Endothelial cell of umbilical vein (primary cell): ENCODE data around the gene SETMAR. TPM values are rescaled to one million over a fixed set of nuclear protein-coding genes. Genes with fewer than 3 reads are reported as not detected.

Experiments used
- BruUV-seq: library from RNA; stranded (reverse); fragments of 400-500 nt; replicated peaks from 2 replicates; lab custom pipeline; 2021; lab: Mats Ljungman, UMichigan
- CTCF ChIA-PET: fragments of 300-600, 350-600 bp; sonication (Branson Sonifier 250); formaldehyde crosslinking; loops from one replicate; lab custom pipeline; 2021; ENCODE audit warnings: antibody characterized with exemption, inconsistent platforms; lab: Charles Lee
- POLR2A ChIA-PET: fragments of 300-600, 350-600 bp; sonication (Branson Sonifier 250); formaldehyde crosslinking; loops from one replicate; lab custom pipeline; 2021; ENCODE audit warnings: antibody characterized with exemption, inconsistent platforms; lab: Charles Lee
- DNase-seq: peaks from one replicate; pipeline ENCODE4 v3.0.0-alpha.2; 2011; ENCODE audit warnings: low read depth, low spot score
- FAIRE-seq: peaks from 2 replicates; lab custom pipeline; 2011; peaks lifted over from hg19 to GRCh38; lab: Jason Lieb, UNC
- H2AFZ ChIP-seq: 2 replicates; pipeline ENCODE4 v1.6.0; 2012; ENCODE audit warnings: low read depth, low read length, control low read depth, inconsistent platforms
- H3K27ac ChIP-seq: 2 replicates; pipeline ENCODE4 v1.5.1; 2011; ENCODE audit warnings: low read depth, mild to moderate bottlenecking, control low read depth, low read length, moderate library complexity; ENCODE audit not compliant: insufficient read depth
- H3K27me3 ChIP-seq, 2 experiments: 2 replicates each; pipeline versions ENCODE4 v1.6.0 to v1.6.1; 2011; ENCODE audit warnings: low read length in 2 of 2, mixed read lengths in 1 of 2; ENCODE audit not compliant: control insufficient read depth in 2 of 2, insufficient read depth in 2 of 2
- H3K36me3 ChIP-seq, 2 experiments: 2 replicates in 1 of 2; 3 replicates in 1 of 2; pipeline ENCODE4 v1.5.1; 2011; ENCODE audit warnings: low read length in 2 of 2, mild to moderate bottlenecking in 1 of 2, moderate library complexity in 1 of 2; ENCODE audit not compliant: control insufficient read depth in 2 of 2, insufficient read depth in 2 of 2; ENCODE audit errors: extremely low read depth in 1 of 2
- H3K4me1 ChIP-seq: 3 replicates; pipeline ENCODE4 v1.5.1; 2011; ENCODE audit warnings: mild to moderate bottlenecking, low read length; ENCODE audit not compliant: control insufficient read depth, insufficient read depth; ENCODE audit errors: extremely low read depth
- H3K4me2 ChIP-seq: 2 replicates; pipeline ENCODE4 v1.6.1; 2011; ENCODE audit warnings: low read length, control low read depth, mixed read lengths; ENCODE audit not compliant: insufficient read depth
- H3K4me3 ChIP-seq, 3 experiments: fragments of 200-600 bp in 1 of 3; sonication (generic), shearing (Covaris generic) in 1 of 3; replicated peaks in 1 of 3; 2 replicates each; pipeline ENCODE4 v1.5.1; 2011 to 2016; ENCODE audit warnings: control low read depth in 3 of 3, low read length in 3 of 3, mild to moderate bottlenecking in 2 of 3, inconsistent platforms in 1 of 3, low read depth in 1 of 3, moderate library complexity in 1 of 3; ENCODE audit not compliant: insufficient read depth in 1 of 3
- H3K79me2 ChIP-seq: 2 replicates; pipeline ENCODE4 v1.6.0; 2012; ENCODE audit warnings: low read length, inconsistent platforms; ENCODE audit not compliant: control insufficient read depth, insufficient read depth
- H3K9ac ChIP-seq: replicated peaks from 2 replicates; pipeline ENCODE3; 2011; ENCODE audit warnings: low read length, control low read depth; ENCODE audit not compliant: insufficient read depth; ENCODE audit errors: extremely low read depth
- H3K9me1 ChIP-seq: replicated peaks from 3 replicates; pipeline ENCODE4 v1.6.0; 2011; ENCODE audit warnings: mild to moderate bottlenecking, low read length; ENCODE audit not compliant: control insufficient read depth, insufficient read depth; ENCODE audit errors: extremely low read depth
- H3K9me3 ChIP-seq: replicated peaks from 2 replicates; pipeline ENCODE4 v1.5.1; 2012; ENCODE audit warnings: low read length, inconsistent platforms; ENCODE audit not compliant: control insufficient read depth, insufficient read depth
- H4K20me1 ChIP-seq: replicated peaks from 2 replicates; pipeline ENCODE3; 2011; ENCODE audit warnings: mild to moderate bottlenecking, low read length; ENCODE audit not compliant: control insufficient read depth, insufficient read depth; ENCODE audit errors: extremely low read depth
- CTCF ChIP-seq, 2 donors: IDR thresholded peaks; 1 replicate in 1 of 2; 2 replicates in 1 of 2; pipeline ENCODE4 v1.5.1; 2011; ENCODE audit warnings: low read length in 2 of 2, mild to moderate bottlenecking in 2 of 2, moderate library complexity in 2 of 2, control low read depth in 1 of 2, inconsistent platforms in 1 of 2, low read depth in 1 of 2; ENCODE audit not compliant: insufficient read depth in 1 of 2; ENCODE audit errors: extremely low read depth in 1 of 2
- EZH2 ChIP-seq: IDR thresholded peaks from 2 replicates; pipeline ENCODE4 v1.6.1; 2012; ENCODE audit warnings: borderline replicate concordance, low read depth, mild to moderate bottlenecking, moderate library complexity, low read length, inconsistent platforms; ENCODE audit not compliant: severe bottlenecking
- FOS ChIP-seq: IDR thresholded peaks from 2 replicates; pipeline ENCODE4 v1.6.1; 2011; ENCODE audit warnings: mild to moderate bottlenecking, low read length, moderate library complexity, borderline replicate concordance; ENCODE audit not compliant: insufficient read depth
- GATA2 ChIP-seq: IDR thresholded peaks from 2 replicates; pipeline ENCODE4 v1.7.0; 2011; ENCODE audit warnings: low read depth, mild to moderate bottlenecking, moderate library complexity, mixed read lengths, low read length; ENCODE audit not compliant: insufficient read length, insufficient read depth
- JUN ChIP-seq: IDR thresholded peaks from 2 replicates; pipeline ENCODE4 v1.6.1; 2011; ENCODE audit warnings: borderline replicate concordance, low read depth; ENCODE audit not compliant: insufficient read length, insufficient read depth
- MYC ChIP-seq: IDR thresholded peaks from one replicate; pipeline ENCODE4 v1.6.1; 2011; ENCODE audit warnings: mild to moderate bottlenecking, low read depth, low read length
- POLR2A ChIP-seq: IDR thresholded peaks from 2 replicates; pipeline ENCODE4 v1.6.1; 2012; ENCODE audit warnings: low read depth, mild to moderate bottlenecking, control low read depth, low read length
- POLR2AphosphoS5 ChIP-seq: IDR thresholded peaks from 2 replicates; pipeline ENCODE4 v1.6.1; 2012; ENCODE audit warnings: low read depth, mild to moderate bottlenecking, control low read depth, low read length, moderate library complexity; ENCODE audit not compliant: insufficient read depth
- dilution Hi-C: fragments of 300-500 bp; cut with MboI; formaldehyde crosslinking; loops from one replicate; pipeline ENCODE4 v1.15.0; 2019; ENCODE audit warnings: low sequenced_read_pairs; ENCODE audit not compliant: extremely low pct_ligation_motif_present
- intact Hi-C: fragments of 100-400 bp; cut with micrococcal nuclease; formaldehyde crosslinking; loops from one replicate; pipeline ENCODE4 v1.10.0; 2022
- polyA plus RNA-seq, 4 experiments: library from polyadenylated mRNA; depleted of rRNA in 3 of 4; stranded (reverse) in 3 of 4; unstranded in 1 of 4; fragments of >200 nt; gene quantifications; 2 replicates each; pipeline versions ENCODE4 v1.2.1 to v1.2.3, GENCODE V29; 2011 to 2012; ENCODE audit warnings: missing spikeins in 1 of 4
- total RNA-seq: library from RNA; stranded (reverse); gene quantifications from 2 replicates; pipeline ENCODE4 v1.2.3, GENCODE V29; 2021
- TF ChIP-seq, protein P1 (sequence below): IDR thresholded peaks from 2 replicates; pipeline ENCODE4 v1.6.1; 2011; ENCODE audit not compliant: insufficient read depth, insufficient read length

SETMAR gene
- total and polyA plus RNA-seq, 2 donors (not counting 3 experiments of a cell fraction or from before 2014, with no cell fraction given) = 9.6 to 15.4 TPM

GRCh38 chr3:4332574-4332973, 29.4 kb downstream of the SETMAR start:
- DNase-seq = no peak
- POLR2A ChIA-PET = no interaction called here
- no peaks in the 10 kb centered on the region for H4K20me1 ChIP-seq
- no peak overlapping the region for H3K9ac ChIP-seq
- CTCF ChIA-PET = interaction anchor here (1.7 kb wide), 1 partner anchor 252 kb away, joined by 4 read pairs; no protein-coding TSS in a partner anchor
- no peaks in the 10 kb centered on the region for H3K79me2 ChIP-seq
- H3K4me3 ChIP-seq = no peak overlapping the region
- TF ChIP-seq POLR2A (no peak), FOS (no peak), POLR2AphosphoS5 (no peak), MYC (no peak), GATA2 (no peak), EZH2 (no peak), CTCF (IDR thresholded peaks at IDR 0.05; ENCODE audit: extremely low read depth in 1 of 2, insufficient read depth in 1 of 2, low read depth in 1 of 2, low read length in 2 of 2) (no peak), JUN (no peak)
- TF ChIP-seq, protein P1, sequence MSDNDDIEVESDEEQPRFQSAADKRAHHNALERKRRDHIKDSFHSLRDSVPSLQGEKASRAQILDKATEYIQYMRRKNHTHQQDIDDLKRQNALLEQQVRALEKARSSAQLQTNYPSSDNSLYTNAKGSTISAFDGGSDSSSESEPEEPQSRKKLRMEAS = no peak
- intact Hi-C loops = no loop called here
- H3K4me2 ChIP-seq = no peak overlapping the region
- H3K9me3 ChIP-seq = no peaks in the 10 kb centered on the region
- no peaks in the 10 kb centered on the region for H3K9me1 ChIP-seq
- no peaks in the 10 kb centered on the region for H3K4me1 ChIP-seq
- H3K27me3 ChIP-seq = no peaks in the 10 kb centered on the region
- BruUV-seq = no TSS peak
- H2AFZ ChIP-seq = no peak overlapping the region
- H3K36me3 ChIP-seq = no peaks in the 10 kb centered on the region
- no peak for FAIRE-seq
- dilution Hi-C loops = no loop called here
- no peak overlapping the region for H3K27ac ChIP-seq
